Measurements from ENCODE around the gene ZNF710.

DNA sequence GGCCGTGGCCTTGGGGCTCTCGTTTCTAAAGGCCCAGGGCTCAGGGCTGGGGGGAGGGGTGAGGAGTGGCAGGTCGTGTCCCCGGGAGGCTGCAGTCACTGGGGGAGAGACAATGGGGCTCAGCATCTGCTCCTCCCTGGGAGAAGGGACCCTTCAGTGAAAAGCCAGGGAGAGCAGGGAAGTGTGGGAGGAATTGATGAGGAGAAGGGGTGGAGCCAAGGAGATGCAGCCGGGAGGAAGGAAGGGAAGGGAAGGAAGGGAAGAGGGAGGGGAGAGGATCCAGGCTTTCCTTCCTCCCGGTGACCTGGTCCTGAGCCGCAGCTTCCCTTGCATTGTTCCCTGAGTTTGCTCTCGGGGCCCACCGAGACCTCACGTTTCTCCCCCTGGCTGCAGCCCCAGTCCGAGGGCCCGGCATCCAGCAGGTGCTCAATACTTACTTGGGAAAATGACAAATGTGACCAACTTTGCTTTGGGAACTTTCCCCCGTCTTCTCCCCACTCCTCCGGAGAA is 1.4 kb upstream of the ZNF710 start:
- no peak for TF ChIP-seq MAFK (IDR thresholded peaks at IDR 0.05; ENCODE audit: low read depth, low read length)
- TF ChIP-seq, protein P1, sequence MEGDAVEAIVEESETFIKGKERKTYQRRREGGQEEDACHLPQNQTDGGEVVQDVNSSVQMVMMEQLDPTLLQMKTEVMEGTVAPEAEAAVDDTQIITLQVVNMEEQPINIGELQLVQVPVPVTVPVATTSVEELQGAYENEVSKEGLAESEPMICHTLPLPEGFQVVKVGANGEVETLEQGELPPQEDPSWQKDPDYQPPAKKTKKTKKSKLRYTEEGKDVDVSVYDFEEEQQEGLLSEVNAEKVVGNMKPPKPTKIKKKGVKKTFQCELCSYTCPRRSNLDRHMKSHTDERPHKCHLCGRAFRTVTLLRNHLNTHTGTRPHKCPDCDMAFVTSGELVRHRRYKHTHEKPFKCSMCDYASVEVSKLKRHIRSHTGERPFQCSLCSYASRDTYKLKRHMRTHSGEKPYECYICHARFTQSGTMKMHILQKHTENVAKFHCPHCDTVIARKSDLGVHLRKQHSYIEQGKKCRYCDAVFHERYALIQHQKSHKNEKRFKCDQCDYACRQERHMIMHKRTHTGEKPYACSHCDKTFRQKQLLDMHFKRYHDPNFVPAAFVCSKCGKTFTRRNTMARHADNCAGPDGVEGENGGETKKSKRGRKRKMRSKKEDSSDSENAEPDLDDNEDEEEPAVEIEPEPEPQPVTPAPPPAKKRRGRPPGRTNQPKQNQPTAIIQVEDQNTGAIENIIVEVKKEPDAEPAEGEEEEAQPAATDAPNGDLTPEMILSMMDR (conservative IDR thresholded peaks at IDR 0.05; ENCODE audit: low read depth, low read length) = no peak
- no peak for TF ChIP-seq BHLHE40 (IDR thresholded peaks at IDR 0.05; ENCODE audit: low read depth, low read length)
- no peak for TF ChIP-seq POLR2A (IDR thresholded peaks at IDR 0.05; ENCODE audit: low read depth, low read length)
- no peak for TF ChIP-seq MAZ (IDR thresholded peaks at IDR 0.05; ENCODE audit: borderline replicate concordance, low read depth, low read length)
- TF ChIP-seq RAD21 (IDR thresholded peaks at IDR 0.05; ENCODE audit: low read length) = no peak
- no peak for TF ChIP-seq FOS (IDR thresholded peaks at IDR 0.05; ENCODE audit: low read depth, low read length)
